ENCODE data around the gene RPL37A.

RPL37A gene

DNA sequence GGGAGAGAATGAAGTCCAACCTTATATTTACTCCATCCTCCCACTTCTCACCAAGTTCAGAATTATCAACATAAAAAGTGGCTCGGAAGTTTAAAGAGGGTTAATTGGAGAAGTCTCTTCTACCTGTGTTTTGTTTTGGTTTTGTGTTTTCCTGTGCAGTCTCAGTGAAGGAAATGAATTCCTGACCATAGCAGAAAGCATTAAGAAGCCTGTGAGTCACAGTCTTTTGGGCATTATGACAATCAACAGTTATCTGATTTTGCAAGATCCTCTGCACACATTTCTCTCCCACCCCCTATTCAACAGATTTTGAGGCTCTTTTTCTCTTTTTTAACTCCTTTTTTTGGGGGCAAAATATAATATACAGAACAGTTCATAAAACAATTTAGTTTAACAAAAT lies 8.6 kb upstream of the RPL37A start:
- no peak for DNase-seq (ENCODE audit: low read depth, low spot score)

GRCh38 chr2:216491793-216492596 lies 6.6 kb upstream of the RPL37A start:
- DNase-seq (ENCODE audit: low read depth, low spot score), result no peak

DNA sequence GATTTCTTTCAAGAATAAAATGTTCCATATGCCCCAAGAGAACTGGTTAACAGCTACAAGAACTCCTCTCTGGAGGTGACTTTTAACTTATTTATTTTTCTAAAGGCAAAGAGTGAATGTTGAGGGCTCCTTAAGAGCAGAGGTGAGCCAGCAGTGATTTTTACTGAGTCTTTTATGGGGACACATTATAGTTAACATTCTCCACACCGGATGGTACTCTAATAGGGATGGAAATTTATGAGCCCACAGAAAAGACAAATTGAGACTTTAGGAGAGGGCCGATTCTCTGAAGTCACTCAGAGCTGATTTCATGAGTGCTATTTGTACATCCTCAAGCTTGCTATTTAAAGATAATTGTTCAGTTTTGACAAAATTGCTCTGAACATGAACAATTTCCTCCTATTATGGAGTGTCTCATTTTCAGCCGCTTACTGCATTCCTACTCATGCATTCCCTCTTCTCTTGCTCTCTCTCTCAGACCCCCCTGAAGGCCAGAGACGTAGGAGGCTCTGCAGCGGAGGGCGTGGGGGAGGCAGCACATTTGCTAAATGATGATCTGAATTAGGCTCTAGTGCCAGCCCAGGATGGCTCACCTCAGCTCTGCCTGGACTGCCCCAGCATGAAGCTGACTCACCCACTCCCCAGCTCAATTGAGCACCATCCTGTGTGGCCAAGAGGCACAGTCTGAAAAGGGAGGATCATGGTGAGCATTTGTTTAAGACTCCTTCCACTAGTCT lies 5.9 kb upstream of the RPL37A start:
- no peak for DNase-seq (ENCODE audit: low read depth, low spot score)

DNA sequence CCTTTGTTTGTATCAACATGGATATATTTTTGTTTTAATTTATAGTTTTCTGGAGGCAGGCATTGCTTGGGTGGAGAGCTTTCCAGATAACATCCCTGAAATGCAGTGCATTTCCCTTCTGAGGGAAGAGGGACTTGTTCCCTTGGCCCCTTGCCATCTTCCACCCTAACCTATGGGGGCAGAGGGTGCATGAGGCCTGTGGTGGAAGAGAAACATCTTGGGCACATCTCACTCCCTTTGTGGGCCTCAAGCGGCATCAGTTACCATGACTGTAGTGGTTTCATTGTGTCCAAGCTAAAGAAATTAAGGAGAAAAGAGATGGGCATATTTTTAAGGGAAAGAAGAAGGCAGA lies 5.3 kb upstream of the RPL37A start:
- DNase-seq (ENCODE audit: low read depth, low spot score), result no peak

DNA sequence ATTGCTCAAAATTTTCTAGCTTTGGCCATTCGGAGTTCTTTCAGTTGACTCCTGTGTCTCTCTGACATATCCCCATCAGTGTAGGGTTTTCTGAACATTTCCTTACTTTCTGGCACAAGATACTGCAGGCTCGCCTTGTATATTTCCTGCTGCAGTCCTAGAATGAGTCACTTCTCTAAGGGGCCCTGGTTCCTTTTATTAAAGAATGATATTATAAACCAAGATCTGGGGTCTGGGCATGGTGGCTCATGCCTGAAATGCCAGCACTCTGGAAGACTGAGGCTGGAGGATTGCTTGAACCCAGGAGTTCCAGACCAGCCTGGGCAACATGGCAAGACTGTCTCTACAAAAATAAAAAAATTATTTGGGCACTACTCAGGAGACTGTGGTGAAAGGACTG lies 3.0 kb upstream of the RPL37A start:
- DNase-seq (ENCODE audit: low read depth, low spot score), result no peak

DNA sequence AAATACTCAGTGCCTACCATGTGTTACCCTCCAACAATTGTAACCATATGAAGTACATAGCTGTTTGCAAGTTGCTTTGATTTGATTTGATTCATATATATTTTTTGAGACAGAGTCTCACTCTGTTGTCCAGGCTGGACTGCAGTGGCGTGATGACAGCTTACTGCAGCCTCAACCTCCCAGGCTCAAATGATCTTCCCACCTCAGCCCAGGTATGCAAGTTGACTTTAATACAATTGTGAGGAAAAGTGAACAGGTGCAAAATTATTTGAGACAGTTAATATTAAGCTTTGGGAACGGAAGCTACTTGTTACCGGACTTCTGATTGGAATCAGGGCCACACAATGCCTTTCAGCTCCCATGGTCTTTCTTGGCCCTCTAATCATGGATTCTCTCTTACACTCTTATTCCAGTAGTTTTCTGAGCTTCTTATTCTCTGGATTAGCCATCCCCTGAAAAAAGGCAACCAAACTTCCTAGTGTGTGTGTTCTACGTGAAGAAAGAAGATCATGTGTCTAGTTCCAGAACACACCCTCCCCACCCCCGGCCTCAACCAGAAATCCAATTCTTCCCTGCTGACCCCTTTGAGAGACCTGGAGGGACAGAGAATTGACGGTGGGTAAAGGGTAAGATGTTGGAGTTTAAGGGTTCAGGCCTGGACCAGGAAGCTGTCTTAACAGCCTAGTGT lies 1.1 kb upstream of the RPL37A start:
- no peak for DNase-seq (ENCODE audit: low read depth, low spot score)

DNA sequence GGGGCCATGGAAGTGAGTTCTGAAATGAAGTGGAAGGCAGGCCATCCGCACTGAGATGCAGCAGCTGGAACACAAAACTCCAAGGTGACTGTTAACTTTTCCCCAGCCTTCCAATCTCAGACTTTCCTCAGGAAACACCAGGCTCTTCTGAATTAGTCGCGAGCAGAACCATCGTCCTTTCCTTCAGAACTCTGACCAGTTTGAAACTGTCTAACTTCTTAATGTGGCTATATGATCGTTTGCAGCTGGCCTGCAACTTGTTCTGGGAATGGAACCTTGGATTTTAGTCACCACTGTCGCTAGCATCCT lies 620 bp upstream of the RPL37A start:
- DNase-seq (ENCODE audit: low read depth, low spot score), result no peak

DNA sequence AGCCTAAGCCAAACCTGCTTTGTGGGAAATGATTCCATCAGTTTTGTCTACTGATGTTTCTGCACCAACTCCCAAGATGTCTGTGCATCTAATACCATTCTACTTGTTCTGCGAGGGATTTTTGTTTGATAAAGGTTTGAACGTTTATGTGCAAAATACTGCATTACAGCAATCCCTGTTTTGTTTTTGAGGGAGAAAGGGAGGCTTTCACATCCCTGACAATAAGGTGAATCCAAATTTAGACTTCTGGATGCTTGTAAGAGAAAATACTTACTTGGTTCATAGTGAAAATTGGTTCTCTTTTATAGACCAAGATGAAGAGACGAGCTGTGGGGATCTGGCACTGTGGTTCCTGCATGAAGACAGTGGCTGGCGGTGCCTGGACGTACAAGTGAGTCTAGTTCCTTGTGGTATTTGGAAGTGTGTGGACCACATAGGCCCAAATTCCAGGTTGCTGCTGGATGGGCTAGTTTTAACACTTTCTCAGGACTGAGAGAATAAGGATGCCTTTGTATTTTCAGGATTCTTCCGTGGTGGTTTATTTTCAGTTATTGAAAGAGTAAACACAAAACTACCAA lies 1.1 kb downstream of the RPL37A start:
- no peak for DNase-seq (ENCODE audit: low read depth, low spot score)

DNA sequence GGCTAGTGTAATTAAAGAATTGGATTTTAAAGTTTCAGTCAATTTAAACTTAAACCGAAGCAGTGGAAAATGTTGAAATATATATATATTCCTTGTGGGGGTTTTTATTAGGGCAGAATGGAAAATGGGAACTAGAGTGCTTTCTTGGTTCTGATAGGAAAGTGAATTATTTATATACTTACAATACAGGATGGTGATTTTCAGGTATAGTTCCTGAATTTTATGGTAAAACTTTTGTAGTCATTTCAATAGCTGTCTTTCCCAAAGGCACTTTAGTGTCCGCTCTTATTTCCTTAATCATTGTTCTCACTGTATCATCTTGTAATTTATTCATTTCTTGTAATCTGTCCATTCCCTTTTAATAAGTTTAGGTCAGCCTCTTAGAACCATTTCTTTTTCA lies 1.9 kb downstream of the RPL37A start:
- no peak for DNase-seq (ENCODE audit: low read depth, low spot score)

DNA sequence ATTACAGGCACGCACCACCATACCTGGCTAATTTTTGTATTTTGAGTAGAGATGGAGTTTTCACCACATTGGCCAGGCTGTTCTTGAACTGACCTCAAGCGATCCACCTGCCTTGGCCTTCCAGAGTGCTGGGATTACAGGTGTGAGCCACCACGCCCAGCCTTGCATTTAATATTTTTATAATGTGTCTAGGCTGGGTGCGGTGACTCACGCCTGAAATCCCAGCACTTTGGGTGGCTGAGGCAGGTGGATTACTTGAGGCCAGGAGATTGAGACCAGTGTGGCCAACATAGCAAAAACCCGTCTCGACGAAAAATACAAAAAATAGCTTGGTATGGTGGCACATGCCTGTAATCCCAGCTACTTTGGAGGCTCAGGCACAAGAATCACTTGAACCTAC lies 3.2 kb downstream of the RPL37A start:
- DNase-seq (ENCODE audit: low read depth, low spot score), result no peak

- DNase-seq (ENCODE audit: low read depth, low spot score), result no peak
Observed at GRCh38 chr2:216502381-216503158, 3.9 kb downstream of the RPL37A start.

- no peak for DNase-seq (ENCODE audit: low read depth, low spot score)
Observed at GRCh38 chr2:216503159-216503629, 4.5 kb downstream of the RPL37A start.

DNA sequence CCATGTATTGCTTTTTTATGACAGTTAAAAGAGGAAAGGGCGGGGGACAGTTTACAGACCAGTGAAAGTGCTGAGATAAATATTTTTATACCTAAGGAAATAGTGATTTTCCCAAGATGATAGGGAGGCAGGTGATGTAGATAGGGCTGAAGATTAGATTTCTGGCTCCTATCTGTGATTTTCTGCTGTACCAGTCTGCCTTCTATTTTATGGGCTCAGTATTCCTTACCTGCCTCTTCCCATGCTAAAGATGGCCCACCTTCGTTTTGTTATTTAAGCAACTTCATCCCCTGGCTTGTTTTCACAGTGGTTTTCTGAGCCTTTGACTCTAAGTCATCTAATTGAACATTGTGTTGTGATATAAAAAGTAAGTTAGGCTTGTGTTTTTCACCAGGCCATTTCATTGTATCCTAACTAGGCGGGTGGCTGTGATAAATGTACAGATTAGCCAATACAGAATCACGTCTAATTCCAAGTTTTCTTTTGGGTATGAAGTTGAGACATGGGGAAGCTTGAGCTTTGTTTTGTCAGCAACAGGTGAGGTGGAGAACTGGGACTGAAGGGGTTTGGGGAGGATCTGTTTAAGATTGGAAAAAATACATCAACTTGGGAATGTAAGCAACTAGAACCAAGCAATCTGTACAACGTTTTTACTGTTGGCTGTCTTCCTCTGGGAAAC lies 5.2 kb downstream of the RPL37A start:
- no peak for DNase-seq (ENCODE audit: low read depth, low spot score)

- DNase-seq (ENCODE audit: low read depth, low spot score), result no peak
Observed at GRCh38 chr2:216504376-216504762, 5.7 kb downstream of the RPL37A start.

DNA sequence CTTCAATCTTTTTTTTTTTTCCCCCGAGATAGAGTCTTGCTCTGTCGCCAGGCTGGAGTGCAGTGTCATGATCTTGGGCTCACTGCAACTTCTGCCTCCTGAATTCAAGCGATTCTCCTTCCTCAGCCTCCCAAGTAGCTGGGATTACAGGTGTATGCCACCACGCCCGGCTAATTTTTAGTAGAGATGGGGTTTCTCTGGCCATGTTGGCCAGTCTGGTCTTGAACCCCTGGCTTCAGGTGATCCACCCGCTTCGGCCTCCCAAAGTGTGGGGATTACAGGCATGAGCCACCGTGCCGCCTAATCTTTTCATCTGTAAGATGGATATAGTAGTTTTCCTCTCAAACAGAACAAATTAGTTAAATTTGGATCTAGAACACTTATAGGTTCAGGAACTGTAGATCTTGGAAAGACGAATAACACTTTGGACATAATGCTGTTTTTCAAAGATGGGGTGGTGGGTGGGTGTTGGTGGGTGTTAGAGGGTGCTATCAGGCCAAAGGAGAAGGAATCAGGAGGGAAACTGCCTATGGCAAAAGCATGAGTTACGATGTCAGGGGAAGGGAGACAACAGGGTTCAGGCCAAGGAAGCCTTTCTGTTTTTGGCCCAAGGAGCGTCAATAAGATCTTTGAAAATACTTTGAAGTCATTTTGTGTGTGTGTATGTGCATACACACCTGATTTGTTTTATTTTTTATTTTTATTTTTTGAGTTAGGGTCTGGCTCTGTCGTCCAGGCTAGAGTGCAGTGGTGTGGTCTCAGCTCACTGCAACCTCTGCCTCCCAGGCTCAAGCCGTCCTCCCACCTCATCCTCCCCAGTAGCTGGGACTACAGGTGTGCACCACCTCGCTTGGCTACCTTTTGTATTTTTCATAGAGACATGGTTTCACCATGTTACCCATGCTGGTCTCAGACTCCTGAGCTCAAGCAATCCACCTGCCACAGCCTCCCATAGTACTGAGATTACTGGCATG lies 6.8 kb downstream of the RPL37A start:
- DNase-seq (ENCODE audit: low read depth, low spot score), result no peak

- DNase-seq (ENCODE audit: low read depth, low spot score), result no peak
Observed at GRCh38 chr2:216507220-216508160, 8.8 kb downstream of the RPL37A start.

GRCh38 chr2:216508229-216508628 lies 9.6 kb downstream of the RPL37A start:
- DNase-seq (ENCODE audit: low read depth, low spot score), result no peak

GRCh38 chr2:216516730-216517350 lies 18.2 kb downstream of the RPL37A start:
- no peak for DNase-seq (ENCODE audit: low read depth, low spot score)
